ENCODE results near the gene PIK3CD.

DNA sequence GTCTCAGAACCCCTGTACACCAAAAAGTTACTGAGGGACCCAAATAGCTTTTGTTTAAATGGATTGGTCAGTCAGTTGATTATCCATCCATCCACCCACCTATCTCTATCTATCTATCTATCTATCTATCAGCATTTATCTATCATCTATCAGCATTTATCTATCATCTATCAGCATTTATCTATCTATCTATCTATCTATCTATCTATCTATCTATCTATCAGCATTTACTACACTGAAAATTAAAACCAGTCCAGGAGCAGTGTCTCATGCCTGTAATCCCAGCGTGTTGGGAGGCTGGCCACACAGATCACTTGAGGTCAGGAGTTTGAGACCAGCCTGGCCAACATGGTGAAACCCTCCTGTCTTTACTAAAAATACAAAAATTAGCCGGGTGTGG lies 125.2 kb downstream of the PIK3CD start:
- TF ChIP-seq, protein P1, sequence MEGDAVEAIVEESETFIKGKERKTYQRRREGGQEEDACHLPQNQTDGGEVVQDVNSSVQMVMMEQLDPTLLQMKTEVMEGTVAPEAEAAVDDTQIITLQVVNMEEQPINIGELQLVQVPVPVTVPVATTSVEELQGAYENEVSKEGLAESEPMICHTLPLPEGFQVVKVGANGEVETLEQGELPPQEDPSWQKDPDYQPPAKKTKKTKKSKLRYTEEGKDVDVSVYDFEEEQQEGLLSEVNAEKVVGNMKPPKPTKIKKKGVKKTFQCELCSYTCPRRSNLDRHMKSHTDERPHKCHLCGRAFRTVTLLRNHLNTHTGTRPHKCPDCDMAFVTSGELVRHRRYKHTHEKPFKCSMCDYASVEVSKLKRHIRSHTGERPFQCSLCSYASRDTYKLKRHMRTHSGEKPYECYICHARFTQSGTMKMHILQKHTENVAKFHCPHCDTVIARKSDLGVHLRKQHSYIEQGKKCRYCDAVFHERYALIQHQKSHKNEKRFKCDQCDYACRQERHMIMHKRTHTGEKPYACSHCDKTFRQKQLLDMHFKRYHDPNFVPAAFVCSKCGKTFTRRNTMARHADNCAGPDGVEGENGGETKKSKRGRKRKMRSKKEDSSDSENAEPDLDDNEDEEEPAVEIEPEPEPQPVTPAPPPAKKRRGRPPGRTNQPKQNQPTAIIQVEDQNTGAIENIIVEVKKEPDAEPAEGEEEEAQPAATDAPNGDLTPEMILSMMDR (conservative IDR thresholded peaks at IDR 0.05): no peak
- TF ChIP-seq EZH2 (IDR thresholded peaks at IDR 0.05; ENCODE audit: low read depth): no peak

All from PC-9 (cell line).